A673 (cell line): ENCODE results near the gene PPP2R5B. TPM values are rescaled to one million over a fixed set of nuclear protein-coding genes. Genes with fewer than 3 reads are reported as not detected.

ENCODE experiments used
- BruUV-seq: library from RNA; stranded (reverse); fragments of 400-500 nt; replicated peaks from 2 replicates; lab custom pipeline; 2021; lab: Mats Ljungman, UMichigan
- CTCF ChIA-PET: fragments of 300-600 bp; sonication (Branson Sonifier 250); formaldehyde crosslinking; loops from one replicate; lab custom pipeline; 2022; ENCODE audit warnings: antibody characterized with exemption; lab: Charles Lee
- POLR2A ChIA-PET: fragments of 300-600 bp; sonication (Branson Sonifier 250); formaldehyde crosslinking; loops from one replicate; lab custom pipeline; 2022; ENCODE audit warnings: antibody characterized with exemption; ENCODE audit not compliant: low non-redundant PET; lab: Charles Lee
- DNase-seq: peaks from one replicate; pipeline ENCODE4 v3.0.0-alpha.2; 2015; ENCODE audit warnings: low spot score
- H3K27ac ChIP-seq: fragments of 200-600 bp; sonication (generic); 2 replicates; pipeline ENCODE4 v1.5.1; 2016; ENCODE audit warnings: mixed run types, low read depth, mild to moderate bottlenecking, mixed read lengths, antibody characterized with exemption, low read length; ENCODE audit not compliant: poor library complexity, severe bottlenecking
- H3K27me3 ChIP-seq: fragments of 200-600 bp; sonication (generic); replicated peaks from 2 replicates; pipeline ENCODE4 v1.6.1; 2017; ENCODE audit warnings: mixed run types, low read depth, mild to moderate bottlenecking, mixed read lengths, antibody characterized with exemption, low read length; ENCODE audit not compliant: insufficient read depth, poor library complexity
- H3K36me3 ChIP-seq: fragments of 200-600 bp; sonication (generic); 2 replicates; pipeline ENCODE4 v1.6.1; 2016; ENCODE audit warnings: mixed run types, mild to moderate bottlenecking, mixed read lengths, antibody characterized with exemption, low read length; ENCODE audit not compliant: insufficient read depth, poor library complexity, severe bottlenecking
- H3K4me1 ChIP-seq: fragments of 200-600 bp; sonication (generic); 2 replicates; pipeline ENCODE4 v1.6.1; 2017; ENCODE audit warnings: mixed run types, mild to moderate bottlenecking, mixed read lengths, antibody characterized with exemption, low read length; ENCODE audit not compliant: insufficient read depth, poor library complexity, severe bottlenecking
- H3K4me3 ChIP-seq: fragments of 200-600 bp; sonication (generic); 2 replicates; pipeline ENCODE4 v1.5.1; 2016; ENCODE audit warnings: low read depth, mixed run types, mild to moderate bottlenecking, mixed read lengths, low read length; ENCODE audit not compliant: poor library complexity, severe bottlenecking
- H3K9me3 ChIP-seq: fragments of 200-600 bp; sonication (generic); 2 replicates; pipeline ENCODE4 v1.6.1; 2016; ENCODE audit warnings: mixed run types, low read depth, mild to moderate bottlenecking, mixed read lengths, antibody characterized with exemption, low read length; ENCODE audit not compliant: poor library complexity, severe bottlenecking
- CTCF ChIP-seq: fragments of 300-800, 200-600 bp; sonication (generic); conservative IDR thresholded peaks from 2 replicates; pipeline ENCODE4 v1.5.1; 2017; ENCODE audit warnings: low read depth, mild to moderate bottlenecking, antibody characterized with exemption, low read length, moderate library complexity, mixed read lengths
- EZH2 ChIP-seq: fragments of 200-600 bp; sonication (generic); IDR thresholded peaks from 2 replicates; pipeline ENCODE4 v1.6.1; 2017; ENCODE audit warnings: borderline replicate concordance, low read depth, mild to moderate bottlenecking, mixed read lengths, antibody characterized with exemption, low read length; ENCODE audit not compliant: poor library complexity, severe bottlenecking
- intact Hi-C: fragments of 100-400 bp; cut with micrococcal nuclease; formaldehyde crosslinking; loops from one replicate; pipeline ENCODE4 v1.10.0; 2022; ENCODE audit not compliant: unreplicated experiment
- total RNA-seq: library from RNA; stranded (reverse); gene quantifications from 2 replicates; pipeline ENCODE4 v1.2.3, GENCODE V29; 2021

Gene PPP2R5B
- total RNA-seq, 1 experiment from 2014 or later = 16.1 TPM

- DNase-seq = no peak
- Histone ChIP-seq H3K27me3 (no peaks in the 10 kb centered on the region), H3K36me3 (no peaks in the 10 kb centered on the region), H3K27ac (no peak overlapping the region), H3K9me3 (no peaks in the 10 kb centered on the region), H3K4me3 (no peak overlapping the region), H3K4me1 (peaks cover 9% of the 10 kb centered on the region)
- TF ChIP-seq EZH2 (no peak), CTCF (no peak)
- ChIA-PET POLR2A (no interaction called here), CTCF (no interaction called here)
- intact Hi-C loops = no loop called here
- no TSS peak for BruUV-seq
These were observed 6.8 kb downstream of the PPP2R5B start for GRCh38 chr11:64931290-64931689.

GRCh38 chr11:64932324-64932723, 7.8 kb downstream of the PPP2R5B start:
- CTCF ChIA-PET = no interaction called here
- intact Hi-C loops = no loop called here

GRCh38 chr11:64933213-64933934, 8.9 kb downstream of the PPP2R5B start:
- Histone ChIP-seq H3K27ac (no peak overlapping the region), H3K4me3 (no peak overlapping the region), H3K9me3 (no peaks in the 10 kb centered on the region), H3K27me3 (no peaks in the 10 kb centered on the region), H3K36me3 (no peaks in the 10 kb centered on the region), H3K4me1 (peaks cover 9% of the 10 kb centered on the region)
- BruUV-seq = no TSS peak
- TF ChIP-seq CTCF (no peak), EZH2 (no peak)
- intact Hi-C loops = no loop called here
- DNase-seq = no peak
- CTCF ChIA-PET = interaction anchor here (0.5 to 1.1 kb wide), 3 partner anchors 18 to 245 kb away, joined by 3 to 4 read pairs (median 3); no protein-coding TSS in a partner anchor
- POLR2A ChIA-PET = interaction anchor here (0.6 kb wide), 1 partner anchor 40 kb away, joined by 10 read pairs; no protein-coding TSS in a partner anchor

More at GRCh38 chr11:64932324-64932723, 7.8 kb downstream of the PPP2R5B start:
- POLR2A ChIA-PET = no interaction called here
- Histone ChIP-seq H3K27me3 (no peaks in the 10 kb centered on the region), H3K9me3 (no peaks in the 10 kb centered on the region), H3K36me3 (no peaks in the 10 kb centered on the region), H3K27ac (no peak overlapping the region), H3K4me1 (peaks cover 9% of the 10 kb centered on the region), H3K4me3 (no peak overlapping the region)
- no peak for DNase-seq
- TF ChIP-seq CTCF = no peak
- TF ChIP-seq EZH2 = no peak
- BruUV-seq = no TSS peak
